Activated CD8-positive, alpha-beta memory T cell treated with anti-CD3 and anti-CD28 coated beads, Interleukin-2, amount 50 U/mL, for 1 hour (primary cell): ENCODE results near the gene MACROD2.

Experiments used
- DNase-seq: peaks from one replicate; pipeline ENCODE4 v3.0.0-alpha.2; 2020; ENCODE audit errors: extremely low read depth

Gene MACROD2

DNA sequence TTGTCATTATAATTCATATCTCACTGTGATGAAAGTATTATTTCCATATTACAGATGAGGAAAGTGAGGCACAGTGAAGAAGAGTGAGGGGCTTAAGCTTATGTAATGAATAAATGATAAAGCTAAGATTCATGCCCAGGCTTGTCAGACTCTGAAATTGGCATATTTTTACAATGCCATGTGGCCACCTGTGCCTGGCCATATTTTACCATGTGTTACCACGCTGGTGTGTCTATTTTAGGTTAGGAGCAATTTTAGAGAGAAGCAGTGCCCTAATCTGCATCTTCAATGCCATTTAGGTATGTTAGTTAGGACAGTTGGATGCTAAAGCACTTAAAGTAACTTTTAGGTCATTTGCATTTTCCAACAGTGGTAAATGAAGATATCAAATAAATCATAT lies 530.1 kb downstream of the MACROD2 start:
- DNase-seq = no peak

DNA sequence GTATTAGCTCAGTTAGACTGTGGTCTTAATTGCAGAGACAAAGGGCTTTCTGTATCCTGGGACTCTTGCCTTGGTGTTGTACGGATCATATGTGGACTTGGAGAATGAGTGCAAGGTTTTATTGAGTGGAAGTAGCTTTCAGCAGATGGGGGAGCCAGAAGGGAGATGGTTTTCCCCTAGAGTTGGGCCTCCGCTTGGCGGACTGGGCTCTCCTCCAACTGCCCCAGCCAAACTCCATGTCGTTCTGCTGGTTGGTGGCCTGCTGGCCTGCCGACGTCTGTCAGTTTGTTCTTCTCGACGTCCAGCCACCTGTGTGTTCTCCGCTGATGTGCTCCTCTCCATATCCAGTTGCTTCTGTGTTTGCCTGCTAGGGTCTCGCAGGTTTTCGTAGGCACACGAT lies 531.6 kb downstream of the MACROD2 start:
- DNase-seq = no peak

DNA sequence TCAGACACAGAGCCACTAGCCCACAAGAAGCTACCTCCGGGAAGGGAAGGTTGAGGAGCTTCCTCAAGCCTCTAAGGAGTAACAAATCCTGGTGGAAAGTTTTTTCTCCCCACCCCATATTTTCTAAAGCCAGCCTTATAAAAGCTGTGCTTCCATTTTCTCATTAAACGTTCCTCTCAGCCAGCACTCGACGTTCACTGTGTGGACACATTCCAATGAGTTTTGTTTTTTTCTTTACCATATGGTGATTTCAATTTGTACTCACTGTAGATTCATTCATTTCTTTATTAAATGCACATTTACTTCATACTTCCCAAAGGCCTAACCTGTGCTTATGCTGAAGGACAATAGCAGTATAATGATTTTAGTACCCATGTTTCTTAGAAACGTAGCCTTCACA lies 536.5 kb downstream of the MACROD2 start:
- no peak for DNase-seq

- DNase-seq = no peak
Measured at GRCh38 chr20:14536738-14537137, 541.4 kb downstream of the MACROD2 start.

DNA sequence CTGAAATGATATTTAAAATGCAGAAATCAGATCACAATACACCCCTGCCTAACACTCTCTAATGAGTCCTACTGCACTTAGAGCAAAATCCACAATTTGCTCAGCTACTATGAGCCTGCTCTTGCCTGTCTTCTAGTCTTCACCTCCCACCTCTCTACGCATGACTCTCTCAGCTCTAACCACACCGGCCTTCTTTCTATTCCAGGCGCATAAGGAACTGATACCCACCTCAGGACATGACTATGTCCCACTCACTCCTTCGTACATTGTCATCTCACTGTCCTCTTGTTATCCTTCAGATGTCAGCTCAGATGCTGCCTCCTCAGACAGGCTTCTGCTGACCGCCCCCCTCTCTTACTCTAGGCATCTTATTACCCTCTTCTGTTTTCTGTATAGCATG lies 543.1 kb downstream of the MACROD2 start:
- DNase-seq = no peak

GRCh38 chr20:14543040-14543439 lies 547.7 kb downstream of the MACROD2 start:
- DNase-seq = no peak

- DNase-seq = no peak
Measured at GRCh38 chr20:14544688-14545087, 549.4 kb downstream of the MACROD2 start.

DNA sequence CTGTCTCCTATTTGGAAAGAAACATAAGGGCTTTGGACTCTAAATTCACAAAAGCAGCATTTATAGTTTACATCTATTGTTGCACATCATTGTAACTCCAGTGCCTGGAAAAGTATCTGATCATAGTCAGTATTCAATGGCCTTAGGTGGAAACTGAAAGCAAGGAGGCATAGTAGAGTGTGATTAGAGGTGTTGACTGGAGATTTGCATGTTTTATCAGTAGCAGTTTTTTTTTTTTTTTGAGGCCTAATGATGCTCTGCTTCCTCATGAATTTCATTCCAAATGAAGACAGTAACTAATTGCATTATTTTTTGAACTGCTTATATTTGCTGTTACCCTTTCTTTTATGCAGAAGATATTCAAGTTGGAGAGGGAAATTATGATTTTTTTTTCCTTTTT lies 555.3 kb downstream of the MACROD2 start:
- DNase-seq = no peak

DNA sequence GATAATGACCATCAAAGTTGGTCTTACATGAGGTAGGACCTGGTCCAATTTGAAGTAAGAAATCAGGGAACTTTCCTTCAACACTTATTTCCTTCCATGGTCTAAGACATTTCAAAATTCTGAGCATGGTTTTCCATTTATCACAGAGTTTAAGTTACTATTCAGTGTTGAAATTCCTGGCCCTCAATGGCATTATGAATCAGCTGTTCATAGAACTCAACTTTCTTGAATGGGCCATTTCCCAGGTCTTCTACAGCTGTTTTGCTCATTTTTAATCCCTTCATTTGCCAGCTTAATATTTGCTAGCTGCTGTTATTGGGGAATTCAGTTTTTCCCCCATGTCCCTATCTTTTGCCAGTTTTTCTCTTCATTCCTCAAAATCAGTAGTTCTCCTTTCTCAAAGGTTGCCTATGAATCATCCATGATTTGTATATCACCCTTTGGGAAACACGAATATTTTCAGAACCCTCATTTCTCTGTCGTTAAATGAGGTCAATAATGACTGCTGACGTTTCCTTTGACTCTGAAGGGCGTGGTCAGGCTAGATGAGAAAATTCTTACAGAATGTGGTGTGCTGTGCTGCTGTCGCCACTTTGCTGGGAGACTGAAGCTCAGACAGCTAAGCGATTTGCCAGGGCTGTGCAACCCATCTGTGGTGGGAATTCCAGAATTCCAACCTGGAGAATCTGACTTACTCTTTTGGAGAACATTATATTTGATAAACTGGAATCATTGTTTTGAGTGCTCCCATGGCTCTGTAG lies 558.6 kb downstream of the MACROD2 start:
- no peak for DNase-seq

- no peak for DNase-seq
Measured at GRCh38 chr20:14555676-14556075, 560.4 kb downstream of the MACROD2 start.

DNA sequence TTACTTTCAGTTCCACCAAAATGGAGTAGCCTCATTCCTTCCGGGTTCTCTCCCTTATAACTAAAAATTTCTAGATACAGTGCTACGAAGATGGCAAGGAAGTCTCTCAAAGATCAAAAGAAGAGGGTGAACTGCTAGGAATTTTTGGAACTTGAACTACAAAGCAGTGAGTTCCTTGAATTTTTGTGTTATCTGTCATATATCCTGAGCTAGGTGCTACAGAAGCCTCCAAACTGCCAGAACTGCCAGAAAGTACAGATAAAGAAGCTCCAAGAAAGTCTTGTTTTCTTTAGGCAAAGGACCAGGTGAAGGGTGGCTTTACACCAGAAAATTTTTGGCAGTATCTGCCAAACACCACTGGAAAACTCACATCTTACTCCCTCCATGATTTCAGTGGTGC lies 560.9 kb downstream of the MACROD2 start:
- no peak for DNase-seq

GRCh38 chr20:14559612-14560011 lies 564.3 kb downstream of the MACROD2 start:
- no peak for DNase-seq

GRCh38 chr20:14561741-14562221 lies 566.5 kb downstream of the MACROD2 start:
- no peak for DNase-seq

DNA sequence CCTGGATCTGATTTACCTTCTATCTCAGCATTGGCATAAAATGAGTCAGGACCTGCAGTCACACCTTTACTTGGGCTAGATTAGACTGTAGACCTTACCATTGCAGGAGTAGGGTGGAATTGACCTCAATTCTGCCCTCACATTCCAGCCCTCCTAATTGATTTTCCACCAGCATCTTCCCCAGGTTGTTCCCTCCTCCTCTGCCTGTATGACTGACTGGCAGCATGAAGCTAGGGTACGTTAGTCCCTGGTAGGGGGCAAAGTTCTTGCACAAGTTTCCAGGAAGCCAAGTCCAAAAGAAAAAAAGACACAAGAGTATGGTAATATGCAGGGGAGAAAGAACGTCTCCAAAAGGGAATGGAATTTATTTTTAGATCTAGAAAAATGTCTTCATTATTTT lies 567.7 kb downstream of the MACROD2 start:
- no peak for DNase-seq

- no peak for DNase-seq
Measured at GRCh38 chr20:14566505-14566904, 571.2 kb downstream of the MACROD2 start.

GRCh38 chr20:14568225-14568624 lies 572.9 kb downstream of the MACROD2 start:
- no peak for DNase-seq

- no peak for DNase-seq
Measured at GRCh38 chr20:14568701-14569100, 573.4 kb downstream of the MACROD2 start.

GRCh38 chr20:14569641-14570040 lies 574.3 kb downstream of the MACROD2 start:
- no peak for DNase-seq

GRCh38 chr20:14570811-14571210 lies 575.5 kb downstream of the MACROD2 start:
- no peak for DNase-seq

DNA sequence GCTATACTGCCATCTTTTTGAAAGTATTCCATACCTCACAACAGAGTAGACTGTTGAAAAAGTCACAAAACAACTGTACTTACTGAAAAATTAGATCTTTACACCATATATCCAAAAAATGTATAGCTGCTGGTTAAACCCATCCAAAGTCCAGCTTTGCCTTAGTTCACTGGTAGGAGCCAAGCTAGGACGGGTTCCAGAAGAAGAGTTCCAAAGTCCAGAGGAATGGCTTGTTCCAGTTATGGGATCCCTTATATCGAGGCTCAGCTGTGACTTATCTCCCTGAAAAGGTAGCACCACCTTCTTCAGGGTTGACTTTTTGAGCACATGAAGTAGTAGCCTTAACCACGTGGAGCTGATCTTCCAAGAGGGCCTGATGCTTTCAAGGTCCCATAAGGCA lies 578.4 kb downstream of the MACROD2 start:
- DNase-seq = no peak

DNA sequence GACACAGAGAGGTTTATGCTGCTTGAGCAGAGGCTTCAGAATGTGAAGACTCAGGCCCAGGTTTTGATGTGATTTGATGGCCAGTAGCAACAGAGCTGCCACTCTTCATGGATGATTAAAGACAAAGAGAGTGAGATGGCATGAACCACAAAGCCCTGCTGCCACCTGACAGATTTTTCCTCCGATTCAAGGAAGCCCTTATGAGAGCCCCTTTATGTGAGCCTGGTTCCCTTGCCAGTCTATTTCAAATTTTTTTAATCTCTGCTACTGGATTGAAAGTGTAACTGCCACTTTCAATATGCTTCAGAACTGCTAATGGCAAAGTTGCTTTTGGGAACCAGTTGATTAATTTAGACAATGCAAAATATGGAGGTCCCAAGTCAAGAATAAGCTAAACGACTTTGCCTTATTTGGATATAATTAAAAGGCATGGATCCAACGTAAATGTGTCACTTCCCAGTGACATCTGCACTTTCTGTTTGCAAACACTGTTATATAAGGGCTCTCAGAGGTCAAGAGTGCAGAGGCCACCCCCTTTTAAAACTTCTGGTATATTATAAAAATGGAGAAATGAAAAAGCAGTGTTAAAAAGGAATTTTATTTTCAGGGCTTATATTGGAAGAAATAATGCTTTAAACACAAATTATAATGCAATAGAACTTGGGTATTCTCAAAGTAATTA lies 581.0 kb downstream of the MACROD2 start:
- no peak for DNase-seq

GRCh38 chr20:14580418-14581074 lies 585.2 kb downstream of the MACROD2 start:
- DNase-seq = no peak

GRCh38 chr20:14581731-14582130 lies 586.4 kb downstream of the MACROD2 start:
- no peak for DNase-seq
